Central memory CD8-positive, alpha-beta T cell (primary cell): ENCODE results near the gene CAPN11.
"Not testable (repeated sequence)": the region's sequence is repeated elsewhere in the genome, so short reads cannot be mapped to it uniquely, and the experiment has no call there.

Source experiments
- ATAC-seq: fragments of 150-1000 bp; cut with Tn5 transposase; replicated peaks from 2 replicates; pipeline ENCODE4 v1.10.0; 2022; ENCODE audit warnings: mild to moderate bottlenecking, moderate FRiP score, moderate number of reproducible peaks; ENCODE audit not compliant: poor library complexity, severe bottlenecking; ENCODE audit errors: extremely low read depth
- DNase-seq, 2 donors: peaks; one replicate each; pipeline ENCODE4 v3.0.0; 2021; ENCODE audit warnings: low spot score in 2 of 2
- H3K27ac Mint-ChIP-seq: one replicate; pipeline ENCODE4 v1.8.0; 2022; ENCODE audit warnings: low read depth, mild to moderate bottlenecking, moderate library complexity, mixed read lengths
- H3K27me3 Mint-ChIP-seq: one replicate; pipeline ENCODE4 v1.8.0; 2022; ENCODE audit warnings: mixed read lengths
- H3K36me3 Mint-ChIP-seq: one replicate; pipeline ENCODE4 v1.8.0; 2022; ENCODE audit warnings: mild to moderate bottlenecking, moderate library complexity, mixed read lengths; ENCODE audit not compliant: insufficient read depth
- H3K4me1 Mint-ChIP-seq: one replicate; pipeline ENCODE4 v1.8.0; 2022; ENCODE audit warnings: mixed read lengths
- H3K4me3 Mint-ChIP-seq: one replicate; pipeline ENCODE4 v1.8.0; 2022; ENCODE audit warnings: mild to moderate bottlenecking, moderate library complexity, mixed read lengths
- H3K9me3 Mint-ChIP-seq: one replicate; pipeline ENCODE4 v1.8.0; 2022; ENCODE audit warnings: mixed read lengths

The CAPN11 gene

DNA sequence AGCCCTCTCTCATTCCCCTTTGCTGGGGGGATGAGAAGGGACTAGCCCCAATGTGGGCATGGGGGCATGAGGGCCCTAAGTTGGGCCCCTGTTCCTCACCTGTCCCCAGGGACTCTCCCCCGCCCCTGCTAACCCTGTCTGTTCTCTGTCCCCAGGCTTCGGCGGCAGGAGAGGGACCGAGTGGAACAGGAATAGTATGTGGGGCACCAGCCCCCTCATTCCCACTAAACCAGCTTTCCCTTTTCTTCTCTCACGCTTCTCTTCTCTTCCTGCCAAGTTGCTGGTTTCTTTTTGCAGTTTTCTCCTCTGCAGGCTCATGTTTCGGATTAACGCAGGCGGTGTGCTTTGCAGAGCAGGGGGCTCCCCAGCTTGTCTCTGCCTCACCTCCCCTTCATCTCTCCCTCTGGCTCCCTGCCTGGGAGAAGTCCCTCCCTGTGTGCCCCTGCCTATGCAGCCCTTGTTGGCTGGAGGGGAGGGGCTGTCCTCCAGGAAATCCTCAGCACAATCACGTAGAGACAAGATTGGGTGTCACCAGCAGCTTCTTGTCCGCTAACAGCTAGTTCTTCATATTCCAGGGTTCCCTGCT, 23.4 kb upstream of the CAPN11 start:
- Mint-ChIP-seq H3K4me1 (peaks cover 36% of the 10 kb centered on the region), H3K4me3 (no peak overlapping the region), H3K27me3 (no peaks in the 10 kb centered on the region), H3K27ac (peak overlapping the region; percentile 87), H3K9me3 (no peaks in the 10 kb centered on the region), H3K36me3 (peaks cover 19% of the 10 kb centered on the region)
- DNase-seq (no peak), ATAC-seq (no peak)

DNA sequence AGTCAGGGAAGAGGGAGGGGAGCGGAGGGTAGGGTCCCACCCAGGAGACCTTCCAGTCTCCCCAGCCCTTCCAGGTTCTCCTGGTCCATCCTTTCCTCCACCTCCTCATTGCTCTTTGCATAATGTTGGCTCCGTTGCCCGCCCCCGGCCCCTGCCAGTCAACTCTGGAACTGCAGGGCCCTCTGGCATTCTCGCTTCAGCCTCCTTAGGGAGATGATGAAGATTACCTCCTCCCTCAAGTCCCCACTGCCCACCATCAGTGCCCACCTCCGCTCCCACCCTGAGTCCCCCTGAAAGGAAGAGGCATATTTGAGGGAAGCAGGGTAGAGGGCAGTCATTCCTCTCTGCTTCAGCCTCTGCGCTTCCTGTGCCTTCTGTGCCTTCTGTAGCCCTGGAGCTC, 22.7 kb upstream of the CAPN11 start:
- Mint-ChIP-seq H3K4me1 (peaks cover 36% of the 10 kb centered on the region), H3K4me3 (no peak overlapping the region), H3K9me3 (no peaks in the 10 kb centered on the region), H3K27me3 (no peaks in the 10 kb centered on the region), H3K27ac (peak overlapping the region; percentile 87), H3K36me3 (peaks cover 22% of the 10 kb centered on the region)
- DNase-seq (no peak), ATAC-seq (no peak)

- DNase-seq (no peak), ATAC-seq (no peak)
- no peaks in the 10 kb centered on the region for H3K9me3 Mint-ChIP-seq
- peaks cover 27% of the 10 kb centered on the region for H3K36me3 Mint-ChIP-seq
- no peak overlapping the region for H3K4me3 Mint-ChIP-seq
- H3K27me3 Mint-ChIP-seq = no peaks in the 10 kb centered on the region
- H3K27ac Mint-ChIP-seq = no peak overlapping the region
- peaks cover 13% of the 10 kb centered on the region for H3K4me1 Mint-ChIP-seq
Measured at GRCh38 chr6:44138717-44139350, 19.8 kb upstream of the CAPN11 start.

GRCh38 chr6:44139351-44139743, 19.3 kb upstream of the CAPN11 start:
- no peak for ATAC-seq
- peaks cover 25% of the 10 kb centered on the region for H3K36me3 Mint-ChIP-seq
- H3K27me3 Mint-ChIP-seq = no peaks in the 10 kb centered on the region
- no peaks in the 10 kb centered on the region for H3K9me3 Mint-ChIP-seq
- DNase-seq = no peak
- H3K27ac Mint-ChIP-seq = peak overlapping the region; percentile 54
- no peak overlapping the region for H3K4me3 Mint-ChIP-seq
- H3K4me1 Mint-ChIP-seq = peaks cover 10% of the 10 kb centered on the region

- H3K4me3 Mint-ChIP-seq = no peak overlapping the region
- no peaks in the 10 kb centered on the region for H3K27me3 Mint-ChIP-seq
- DNase-seq (no peak), ATAC-seq (no peak)
- no peak overlapping the region for H3K27ac Mint-ChIP-seq
- no peaks in the 10 kb centered on the region for H3K4me1 Mint-ChIP-seq
- peaks cover 24% of the 10 kb centered on the region for H3K36me3 Mint-ChIP-seq
- H3K9me3 Mint-ChIP-seq = no peaks in the 10 kb centered on the region
Measured at GRCh38 chr6:44142835-44143234, 15.8 kb upstream of the CAPN11 start.

GRCh38 chr6:44143731-44144130, 14.9 kb upstream of the CAPN11 start:
- no peak overlapping the region for H3K4me3 Mint-ChIP-seq
- DNase-seq = no peak
- H3K9me3 Mint-ChIP-seq = no peaks in the 10 kb centered on the region
- no peaks in the 10 kb centered on the region for H3K27me3 Mint-ChIP-seq
- no peak for ATAC-seq
- no peaks in the 10 kb centered on the region for H3K4me1 Mint-ChIP-seq
- H3K36me3 Mint-ChIP-seq = peaks cover 23% of the 10 kb centered on the region
- H3K27ac Mint-ChIP-seq = no peak overlapping the region

DNA sequence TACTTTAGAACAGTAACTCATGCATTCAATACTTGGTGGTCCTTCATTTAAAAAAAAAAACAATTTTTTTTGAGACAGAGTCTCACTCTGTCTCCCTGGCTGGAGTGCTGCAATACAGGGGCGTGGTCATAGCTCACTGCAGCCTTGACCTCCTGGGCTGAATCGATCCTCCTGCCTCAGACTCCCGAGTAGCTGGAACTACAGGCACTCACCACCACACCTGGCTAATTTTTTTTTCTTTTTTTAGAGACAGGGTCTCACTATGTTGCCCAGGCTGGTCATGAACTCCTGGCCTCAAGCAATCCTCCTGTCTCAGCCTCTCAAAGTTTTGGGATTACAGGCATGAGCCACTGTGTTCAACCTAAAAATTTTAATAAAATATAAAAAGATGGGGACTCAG, 14.1 kb upstream of the CAPN11 start:
- H3K27ac Mint-ChIP-seq, H3K4me1 Mint-ChIP-seq, H3K9me3 Mint-ChIP-seq, DNase-seq, H3K27me3 Mint-ChIP-seq, ATAC-seq, H3K4me3 Mint-ChIP-seq: not testable (repeated sequence)
- H3K36me3 Mint-ChIP-seq = peaks cover 24% of the 10 kb centered on the region

DNA sequence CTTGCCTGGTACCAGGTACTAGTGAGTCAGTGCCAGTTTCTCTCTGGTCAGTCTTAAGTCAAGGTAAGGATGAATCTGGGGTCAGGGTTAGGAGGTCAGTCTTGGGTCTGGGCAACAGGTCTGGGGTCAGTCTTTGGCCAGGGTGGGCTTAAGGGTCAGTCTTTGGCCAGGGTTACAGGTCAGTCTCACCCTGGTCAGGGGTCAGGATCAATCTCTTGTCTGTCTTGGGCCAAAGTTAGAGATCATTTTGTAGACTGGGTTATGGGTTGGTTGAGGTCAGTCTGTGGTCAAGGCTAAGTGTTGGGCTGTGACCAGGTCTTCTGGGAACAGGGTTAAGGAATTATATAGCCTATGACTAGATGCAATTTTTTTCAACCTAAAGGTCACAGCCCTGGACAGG, 12.8 kb upstream of the CAPN11 start:
- no peak for ATAC-seq
- no peak for DNase-seq
- no peaks in the 10 kb centered on the region for H3K9me3 Mint-ChIP-seq

GRCh38 chr6:44146685-44147084, 11.9 kb upstream of the CAPN11 start:
- H3K36me3 Mint-ChIP-seq = peaks cover 19% of the 10 kb centered on the region
- no peak overlapping the region for H3K27ac Mint-ChIP-seq
- DNase-seq = no peak
- no peaks in the 10 kb centered on the region for H3K27me3 Mint-ChIP-seq
- no peak for ATAC-seq
- H3K4me1 Mint-ChIP-seq = no peaks in the 10 kb centered on the region
- H3K9me3 Mint-ChIP-seq = no peaks in the 10 kb centered on the region
- H3K4me3 Mint-ChIP-seq = no peak overlapping the region

More for the DNA sequence above, 12.8 kb upstream of the CAPN11 start:
- H3K27me3 Mint-ChIP-seq = no peaks in the 10 kb centered on the region
- no peak overlapping the region for H3K27ac Mint-ChIP-seq
- peaks cover 21% of the 10 kb centered on the region for H3K36me3 Mint-ChIP-seq
- no peaks in the 10 kb centered on the region for H3K4me1 Mint-ChIP-seq
- H3K4me3 Mint-ChIP-seq = no peak overlapping the region

GRCh38 chr6:44147256-44147655, 11.4 kb upstream of the CAPN11 start:
- Mint-ChIP-seq H3K9me3 (no peaks in the 10 kb centered on the region), H3K36me3 (peaks cover 22% of the 10 kb centered on the region), H3K4me3 (no peak overlapping the region), H3K27ac (no peak overlapping the region), H3K27me3 (no peaks in the 10 kb centered on the region), H3K4me1 (no peaks in the 10 kb centered on the region)
- DNase-seq (no peak), ATAC-seq (no peak)

DNA sequence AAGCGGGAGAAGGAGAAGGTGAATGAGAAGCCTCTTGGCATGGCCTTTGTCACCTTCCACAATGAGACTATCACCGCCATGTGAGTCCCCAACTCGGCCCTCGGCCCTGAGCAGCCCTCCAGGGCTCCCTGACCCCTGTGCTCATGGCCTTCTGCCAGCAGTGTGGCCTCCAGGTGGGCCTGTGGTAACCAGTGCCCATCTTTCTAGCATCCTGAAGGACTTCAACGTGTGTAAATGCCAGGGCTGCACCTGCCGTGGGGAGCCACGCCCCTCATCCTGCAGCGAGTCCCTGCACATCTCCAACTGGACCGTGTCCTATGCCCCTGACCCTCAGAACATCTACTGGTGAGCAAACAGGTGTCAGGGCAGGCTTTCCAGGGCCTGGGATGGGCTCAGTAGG, 10.3 kb upstream of the CAPN11 start:
- Mint-ChIP-seq H3K27me3 (no peaks in the 10 kb centered on the region), H3K9me3 (no peaks in the 10 kb centered on the region), H3K4me1 (no peaks in the 10 kb centered on the region), H3K4me3 (no peak overlapping the region), H3K36me3 (peaks cover 23% of the 10 kb centered on the region), H3K27ac (peak overlapping the region; percentile 32)
- ATAC-seq = no peak
- no peak for DNase-seq

DNA sequence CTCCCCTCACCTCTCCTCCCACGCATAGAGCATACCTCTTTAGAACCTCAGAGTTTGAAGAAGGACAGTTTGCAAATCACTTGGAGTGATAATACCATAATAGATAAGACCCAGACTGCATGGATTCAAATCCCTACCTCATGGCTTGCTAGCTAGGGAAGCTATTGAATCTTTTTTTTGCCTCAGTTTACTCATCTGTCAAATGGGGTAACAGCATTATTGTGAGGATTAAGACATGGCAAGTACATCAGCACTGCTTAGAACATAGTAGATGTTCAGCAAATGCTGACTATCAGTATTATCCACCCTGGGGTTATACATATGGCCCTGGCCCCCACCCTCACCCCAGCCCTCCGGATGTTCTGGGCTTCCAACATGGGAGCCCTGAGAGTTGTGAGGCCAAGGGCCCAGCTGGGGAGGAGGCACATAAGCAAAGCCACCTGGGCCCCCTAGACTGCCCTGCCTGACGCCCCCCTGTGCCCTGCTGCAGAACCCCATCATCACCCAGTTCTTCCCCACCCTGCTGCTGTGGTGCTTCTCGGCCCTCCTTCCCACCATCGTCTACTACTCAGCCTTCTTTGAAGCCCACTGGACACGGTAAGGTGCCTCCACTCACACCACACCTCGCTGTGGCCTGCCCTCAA, 9.1 kb upstream of the CAPN11 start:
- H3K9me3 Mint-ChIP-seq = no peaks in the 10 kb centered on the region

GRCh38 chr6:44150317-44150917, 8.2 kb upstream of the CAPN11 start:
- H3K27ac Mint-ChIP-seq = peak overlapping the region; percentile 47
- ATAC-seq (no peak), DNase-seq (no peak)
- H3K4me1 Mint-ChIP-seq = no peaks in the 10 kb centered on the region
- H3K4me3 Mint-ChIP-seq = no peak overlapping the region
- H3K27me3 Mint-ChIP-seq = no peaks in the 10 kb centered on the region
- peaks cover 21% of the 10 kb centered on the region for H3K36me3 Mint-ChIP-seq
- H3K9me3 Mint-ChIP-seq = no peaks in the 10 kb centered on the region

More for the DNA sequence above, 9.1 kb upstream of the CAPN11 start:
- Mint-ChIP-seq H3K27ac (no peak overlapping the region), H3K4me1 (no peaks in the 10 kb centered on the region), H3K27me3 (no peaks in the 10 kb centered on the region), H3K36me3 (peaks cover 22% of the 10 kb centered on the region), H3K4me3 (no peak overlapping the region)
- ATAC-seq = no peak
- no peak for DNase-seq
